GM12878 (cell line): Measurements from ENCODE around the gene RAB3A. TPM values are rescaled to one million over a fixed set of nuclear protein-coding genes. Genes with fewer than 3 reads are reported as not detected.

Experiments used
- ATAC-seq: fragments of 200-7000 bp; cut with Tn5 transposase; 3 replicates; pipeline ENCODE4 v1.9.1; 2020; ENCODE audit warnings: mild to moderate bottlenecking, moderate library complexity
- BruUV-seq: library from RNA; stranded (reverse); fragments of 400-500 nt; replicated peaks from 2 replicates; lab custom pipeline; 2021; lab: Mats Ljungman, UMichigan
- CTCF ChIA-PET: fragments of 300-600 bp; sonication (Branson Sonifier 250); formaldehyde crosslinking; extraction: SDS; loops from one replicate; lab custom pipeline; 2021; ENCODE audit warnings: inconsistent platforms; lab: Yijun Ruan, JAX
- POLR2A ChIA-PET: fragments of 350-600 bp; formaldehyde crosslinking; extraction: SDS; loops from one replicate; lab custom pipeline; 2021; ENCODE audit warnings: inconsistent platforms; lab: Charles Lee
- RAD21 ChIA-PET: fragments of 300-600 bp; sonication (Branson Sonifier 250); formaldehyde crosslinking; loops from one replicate; lab custom pipeline; 2023; ENCODE audit warnings: antibody characterized with exemption; ENCODE audit not compliant: unreplicated experiment; lab: Charles Lee
- SMC1A ChIA-PET: fragments of 300-600 bp; sonication (Branson Sonifier 250); formaldehyde crosslinking; loops from one replicate; lab custom pipeline; 2023; ENCODE audit not compliant: unreplicated experiment, uncharacterized antibody; lab: Charles Lee
- DNase-seq: peaks from one replicate; pipeline ENCODE4 v3.0.0-alpha.2; 2011; ENCODE audit warnings: low read depth, low spot score
- FAIRE-seq: peaks from 3 replicates; lab custom pipeline; 2011; peaks lifted over from hg19 to GRCh38; lab: Jason Lieb, UNC
- H2AFZ ChIP-seq: 2 replicates; pipeline ENCODE4 v1.6.0; 2011; ENCODE audit warnings: low read depth, low read length, control low read depth; ENCODE audit not compliant: control insufficient read depth
- H3K27ac ChIP-seq: 2 replicates; pipeline ENCODE4 v1.5.1; 2011; ENCODE audit warnings: control low read depth; ENCODE audit not compliant: control insufficient read depth, insufficient read depth
- H3K27me3 ChIP-seq, 2 experiments: replicated peaks in 1 of 2; 2 replicates each; pipeline versions ENCODE4 v1.6.0 to v1.6.1; 2011; ENCODE audit warnings: low read length in 1 of 2; ENCODE audit not compliant: control insufficient read depth in 2 of 2, insufficient read depth in 2 of 2
- H3K36me3 ChIP-seq, 2 experiments: 2 replicates each; pipeline ENCODE4 v1.5.1; 2011; ENCODE audit warnings: low read length in 1 of 2; ENCODE audit not compliant: control insufficient read depth in 2 of 2, insufficient read depth in 2 of 2
- H3K4me1 ChIP-seq: 2 replicates; pipeline ENCODE4 v1.6.1; 2011; ENCODE audit warnings: mild to moderate bottlenecking, low read length, moderate library complexity, mixed read lengths; ENCODE audit not compliant: control insufficient read depth, insufficient read depth
- H3K4me2 ChIP-seq: 2 replicates; pipeline ENCODE4 v1.6.0; 2011; ENCODE audit warnings: control low read depth; ENCODE audit not compliant: control insufficient read depth, insufficient read depth
- H3K4me3 ChIP-seq: fragments of 200-600 bp; sonication (generic); 2 replicates; pipeline ENCODE4 v1.5.1; 2016
- H3K79me2 ChIP-seq: 2 replicates; pipeline ENCODE4 v1.6.0; 2011; ENCODE audit warnings: low read length; ENCODE audit not compliant: control insufficient read depth, insufficient read depth
- H3K9ac ChIP-seq: 2 replicates; pipeline ENCODE4 v1.8.0; 2011; ENCODE audit warnings: low read length, control low read depth, mixed read lengths; ENCODE audit not compliant: control insufficient read depth, insufficient read depth
- H3K9me3 ChIP-seq: replicated peaks from 3 replicates; pipeline ENCODE4 v1.5.1; 2011; ENCODE audit warnings: mild to moderate bottlenecking, low read length; ENCODE audit not compliant: control insufficient read depth, insufficient read depth
- H4K20me1 ChIP-seq: 2 replicates; pipeline ENCODE4 v1.6.0; 2011; ENCODE audit not compliant: control insufficient read depth, insufficient read depth
- CREM ChIP-seq: IDR thresholded peaks from 2 replicates; pipeline ENCODE4 v1.6.1; 2014; ENCODE audit warnings: antibody characterized with exemption, low read depth
- DPF2 ChIP-seq: fragments of 450-650 bp; IDR thresholded peaks from 2 replicates; pipeline ENCODE4 v1.6.1; 2017; ENCODE audit warnings: mild to moderate bottlenecking
- EZH2 ChIP-seq: IDR thresholded peaks from 2 replicates; pipeline ENCODE4 v1.6.1; 2012; ENCODE audit warnings: low read depth, mild to moderate bottlenecking, control low read depth, inconsistent platforms, low read length, borderline replicate concordance; ENCODE audit not compliant: control insufficient read depth
- GATAD2B ChIP-seq: fragments of 450-650 bp; conservative IDR thresholded peaks from 2 replicates; pipeline ENCODE4 v1.6.1; 2017; ENCODE audit warnings: low read depth, mild to moderate bottlenecking, moderate library complexity
- MEF2B ChIP-seq: fragments of 450-650 bp; IDR thresholded peaks from 2 replicates; pipeline ENCODE4 v1.6.1; 2018; ENCODE audit warnings: mild to moderate bottlenecking, moderate library complexity; ENCODE audit not compliant: partially characterized antibody, poor library complexity, severe bottlenecking
- POLR2AphosphoS2 ChIP-seq: IDR thresholded peaks from 2 replicates; pipeline ENCODE4 v1.6.1; 2011; ENCODE audit warnings: low read depth, mild to moderate bottlenecking, low read length, improper control_type of control experiment, moderate library complexity
- POLR2AphosphoS5 ChIP-seq: IDR thresholded peaks from 2 replicates; pipeline ENCODE4 v1.6.1; 2011; ENCODE audit warnings: mild to moderate bottlenecking, low read length, inconsistent platforms
- RFX5 ChIP-seq: IDR thresholded peaks from 2 replicates; pipeline ENCODE4 v1.6.1; 2011; ENCODE audit warnings: low read depth, low read length, improper control_type of control experiment
- SMAD1 ChIP-seq: fragments of 450-650 bp; IDR thresholded peaks from 2 replicates; pipeline ENCODE4 v1.6.1; 2018; ENCODE audit warnings: mild to moderate bottlenecking, low read depth; ENCODE audit not compliant: partially characterized antibody
- SMAD5 ChIP-seq: IDR thresholded peaks from 2 replicates; pipeline ENCODE4 v1.6.1; 2016; ENCODE audit warnings: antibody characterized with exemption, low read depth
- TBL1XR1 ChIP-seq: IDR thresholded peaks from 2 replicates; pipeline ENCODE4 v1.6.1; 2012; ENCODE audit warnings: low read depth, low read length, improper control_type of control experiment
- TCF12 ChIP-seq: IDR thresholded peaks from 2 replicates; pipeline ENCODE4 v1.6.1; 2011; ENCODE audit warnings: low read depth, mild to moderate bottlenecking, low read length
- ZZZ3 ChIP-seq: IDR thresholded peaks from 2 replicates; pipeline ENCODE4 v1.6.1; 2011; ENCODE audit warnings: low read depth; ENCODE audit not compliant: control insufficient read depth, insufficient read length
- WGBS: methylation state at CpG from one replicate; pipeline ENCODE4 v1.1.6; 2016; ENCODE audit warnings: low lambda C conversion rate; ENCODE audit not compliant: insufficient replicate concordance, insufficient coverage; ENCODE audit errors: missing lambda C conversion rate; 5-methylcytosine and 5-hydroxymethylcytosine counted together
- in situ Hi-C: fragments of 300-500 bp; cut with MboI; formaldehyde crosslinking; loops from 9 replicates; pipeline ENCODE4 v1.14.3; 2018; ENCODE audit warnings: mixed read lengths
- intact Hi-C: fragments of 100-400 bp; cut with micrococcal nuclease; formaldehyde crosslinking; loops from one replicate; pipeline ENCODE4 v1.14.2; 2022; ENCODE audit not compliant: unreplicated experiment
- polyA plus RNA-seq, 11 experiments: library from polyadenylated mRNA; depleted of rRNA in 4 of 11; unstranded in 6 of 11; stranded (reverse) in 5 of 11; fragments of >200 nt; fragmentation: Nextera tagmentation in 4 of 11; fragmentation: Illumina TruSeq in 1 of 11; extraction: Ambion mirVana in 4 of 11; extraction: Trizol in 1 of 11; gene quantifications; 1 replicate in 1 of 11; 2 replicates in 10 of 11; pipeline versions ENCODE4 v1.2.1 to v1.2.3, GENCODE V29; 2011 to 2016; ENCODE audit warnings: inconsistent platforms in 2 of 11, missing spikeins in 2 of 11, low read depth in 1 of 11
- total RNA-seq, 4 experiments: library from RNA; depleted of rRNA in 3 of 4; stranded (reverse); fragments of >200 nt in 3 of 4; fragmentation: Illumina TruSeq in 1 of 4; extraction: Trizol in 1 of 4; gene quantifications; 2 replicates each; pipeline versions ENCODE4 v1.2.1 to v1.2.3, GENCODE V29; 2013 to 2021
- TF ChIP-seq, protein P1 (sequence below): fragments of 450-650 bp; IDR thresholded peaks from 2 replicates; pipeline ENCODE4 v1.6.1; 2018; ENCODE audit warnings: mild to moderate bottlenecking, low read depth, moderate library complexity; ENCODE audit not compliant: partially characterized antibody
- TF ChIP-seq, protein P2 (sequence below): IDR thresholded peaks from 2 replicates; pipeline ENCODE4 v1.6.1; 2011; ENCODE audit warnings: low read depth, mild to moderate bottlenecking, low read length, moderate library complexity, borderline replicate concordance; ENCODE audit errors: extremely low read depth
- TF ChIP-seq, protein P3 (sequence below): fragments of 450-650 bp; IDR thresholded peaks from 2 replicates; pipeline ENCODE4 v1.6.1; 2017; ENCODE audit warnings: mild to moderate bottlenecking, moderate library complexity

RAB3A gene
- total and polyA plus RNA-seq, 10 of the 15 experiments (the other 5 are each of a cell fraction or from before 2014, with no cell fraction given): 0.07 to 3.5 (median 1.2) TPM; not detected in 1

DNA sequence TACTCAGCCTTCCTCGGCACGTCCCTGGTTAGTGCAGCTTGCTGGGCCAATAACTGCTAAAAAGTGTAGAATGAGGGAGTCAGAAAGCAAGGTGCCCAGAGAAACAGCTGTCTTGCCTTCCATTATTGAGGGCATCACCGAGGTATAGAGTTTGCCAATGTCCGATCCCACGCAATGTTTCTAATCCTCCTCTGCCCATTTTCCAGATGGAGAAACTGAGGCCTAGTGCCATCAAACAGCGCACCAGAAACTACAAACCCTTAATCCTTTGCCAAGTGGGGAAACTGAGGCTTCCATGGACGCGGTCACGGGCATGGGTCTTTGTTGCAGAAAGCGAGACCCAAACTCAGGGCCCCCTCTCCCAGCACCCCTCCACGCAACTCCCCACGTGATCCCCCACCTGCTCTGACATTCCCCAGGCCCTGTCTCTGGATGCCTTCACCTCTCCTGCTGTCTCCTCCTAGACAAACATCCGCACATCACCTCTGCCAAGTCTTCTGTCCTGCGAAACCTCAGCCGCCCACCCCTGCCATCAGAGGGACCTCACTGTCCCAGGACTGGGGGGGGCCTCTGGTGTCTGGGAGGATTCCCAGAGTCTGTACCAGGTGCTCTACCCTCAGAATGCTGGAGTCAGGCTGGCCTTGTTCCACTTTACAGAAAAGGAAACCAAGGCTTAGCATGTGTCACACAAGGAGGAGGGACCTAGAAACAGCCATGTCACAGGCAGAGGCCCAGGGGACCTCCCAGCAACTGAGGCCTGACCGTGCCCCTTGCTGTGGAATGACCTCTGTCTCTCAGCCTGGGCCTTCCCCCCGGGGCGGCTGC is 23.3 kb upstream of the RAB3A start:
- Histone ChIP-seq H3K27ac (no peak overlapping the region), H3K79me2 (no peaks in the 10 kb centered on the region), H3K4me2 (no peak overlapping the region; the same call in 1 of the 2 replicates), H2AFZ (no peak overlapping the region), H3K4me1 (peaks cover 19% of the 10 kb centered on the region), H3K27me3 (peaks cover 0 to 3% of the 10 kb centered on the region in 2 experiments; a peak in 2 of 4 replicates), H3K4me3 (no peak overlapping the region), H3K9ac (no peak overlapping the region), H4K20me1 (no peaks in the 10 kb centered on the region), H3K9me3 (no peaks in the 10 kb centered on the region; the same call in 2 of the 3 replicates), H3K36me3 (no peaks in the 10 kb centered on the region)
- RAD21 ChIA-PET: no interaction called here
- in situ Hi-C loops (no loop called here), intact Hi-C loops (no loop called here)
- WGBS: 61% methylated on average over 16 of the region's 18 CpGs
- SMC1A ChIA-PET: no interaction called here
- POLR2A ChIA-PET: interaction anchor here (0.7 to 1.4 kb wide), 2 partner anchors 22 to 44 kb away, joined by 5 to 8 read pairs; no protein-coding TSS in a partner anchor
- no TSS peak for BruUV-seq
- CTCF ChIA-PET: no interaction called here
- ATAC-seq (peak; percentile 26), FAIRE-seq (no peak), DNase-seq (no peak)
- no peak for TF ChIP-seq TCF12
- TF ChIP-seq DPF2: no peak
- TF ChIP-seq RFX5: no peak
- TF ChIP-seq MEF2B: no peak
- TF ChIP-seq, protein P1, sequence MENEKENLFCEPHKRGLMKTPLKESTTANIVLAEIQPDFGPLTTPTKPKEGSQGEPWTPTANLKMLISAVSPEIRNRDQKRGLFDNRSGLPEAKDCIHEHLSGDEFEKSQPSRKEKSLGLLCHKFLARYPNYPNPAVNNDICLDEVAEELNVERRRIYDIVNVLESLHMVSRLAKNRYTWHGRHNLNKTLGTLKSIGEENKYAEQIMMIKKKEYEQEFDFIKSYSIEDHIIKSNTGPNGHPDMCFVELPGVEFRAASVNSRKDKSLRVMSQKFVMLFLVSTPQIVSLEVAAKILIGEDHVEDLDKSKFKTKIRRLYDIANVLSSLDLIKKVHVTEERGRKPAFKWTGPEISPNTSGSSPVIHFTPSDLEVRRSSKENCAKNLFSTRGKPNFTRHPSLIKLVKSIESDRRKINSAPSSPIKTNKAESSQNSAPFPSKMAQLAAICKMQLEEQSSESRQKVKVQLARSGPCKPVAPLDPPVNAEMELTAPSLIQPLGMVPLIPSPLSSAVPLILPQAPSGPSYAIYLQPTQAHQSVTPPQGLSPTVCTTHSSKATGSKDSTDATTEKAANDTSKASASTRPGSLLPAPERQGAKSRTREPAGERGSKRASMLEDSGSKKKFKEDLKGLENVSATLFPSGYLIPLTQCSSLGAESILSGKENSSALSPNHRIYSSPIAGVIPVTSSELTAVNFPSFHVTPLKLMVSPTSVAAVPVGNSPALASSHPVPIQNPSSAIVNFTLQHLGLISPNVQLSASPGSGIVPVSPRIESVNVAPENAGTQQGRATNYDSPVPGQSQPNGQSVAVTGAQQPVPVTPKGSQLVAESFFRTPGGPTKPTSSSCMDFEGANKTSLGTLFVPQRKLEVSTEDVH: no peak
- TF ChIP-seq GATAD2B: no peak
- no peak for TF ChIP-seq ZZZ3
- no peak for TF ChIP-seq SMAD1
- TF ChIP-seq CREM: no peak
- TF ChIP-seq, protein P2, sequence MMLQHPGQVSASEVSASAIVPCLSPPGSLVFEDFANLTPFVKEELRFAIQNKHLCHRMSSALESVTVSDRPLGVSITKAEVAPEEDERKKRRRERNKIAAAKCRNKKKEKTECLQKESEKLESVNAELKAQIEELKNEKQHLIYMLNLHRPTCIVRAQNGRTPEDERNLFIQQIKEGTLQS: no peak
- TF ChIP-seq TBL1XR1: no peak
- no peak for TF ChIP-seq POLR2AphosphoS5
- TF ChIP-seq SMAD5: no peak
- no peak for TF ChIP-seq POLR2AphosphoS2
- no peak for TF ChIP-seq EZH2
- TF ChIP-seq, protein P3, sequence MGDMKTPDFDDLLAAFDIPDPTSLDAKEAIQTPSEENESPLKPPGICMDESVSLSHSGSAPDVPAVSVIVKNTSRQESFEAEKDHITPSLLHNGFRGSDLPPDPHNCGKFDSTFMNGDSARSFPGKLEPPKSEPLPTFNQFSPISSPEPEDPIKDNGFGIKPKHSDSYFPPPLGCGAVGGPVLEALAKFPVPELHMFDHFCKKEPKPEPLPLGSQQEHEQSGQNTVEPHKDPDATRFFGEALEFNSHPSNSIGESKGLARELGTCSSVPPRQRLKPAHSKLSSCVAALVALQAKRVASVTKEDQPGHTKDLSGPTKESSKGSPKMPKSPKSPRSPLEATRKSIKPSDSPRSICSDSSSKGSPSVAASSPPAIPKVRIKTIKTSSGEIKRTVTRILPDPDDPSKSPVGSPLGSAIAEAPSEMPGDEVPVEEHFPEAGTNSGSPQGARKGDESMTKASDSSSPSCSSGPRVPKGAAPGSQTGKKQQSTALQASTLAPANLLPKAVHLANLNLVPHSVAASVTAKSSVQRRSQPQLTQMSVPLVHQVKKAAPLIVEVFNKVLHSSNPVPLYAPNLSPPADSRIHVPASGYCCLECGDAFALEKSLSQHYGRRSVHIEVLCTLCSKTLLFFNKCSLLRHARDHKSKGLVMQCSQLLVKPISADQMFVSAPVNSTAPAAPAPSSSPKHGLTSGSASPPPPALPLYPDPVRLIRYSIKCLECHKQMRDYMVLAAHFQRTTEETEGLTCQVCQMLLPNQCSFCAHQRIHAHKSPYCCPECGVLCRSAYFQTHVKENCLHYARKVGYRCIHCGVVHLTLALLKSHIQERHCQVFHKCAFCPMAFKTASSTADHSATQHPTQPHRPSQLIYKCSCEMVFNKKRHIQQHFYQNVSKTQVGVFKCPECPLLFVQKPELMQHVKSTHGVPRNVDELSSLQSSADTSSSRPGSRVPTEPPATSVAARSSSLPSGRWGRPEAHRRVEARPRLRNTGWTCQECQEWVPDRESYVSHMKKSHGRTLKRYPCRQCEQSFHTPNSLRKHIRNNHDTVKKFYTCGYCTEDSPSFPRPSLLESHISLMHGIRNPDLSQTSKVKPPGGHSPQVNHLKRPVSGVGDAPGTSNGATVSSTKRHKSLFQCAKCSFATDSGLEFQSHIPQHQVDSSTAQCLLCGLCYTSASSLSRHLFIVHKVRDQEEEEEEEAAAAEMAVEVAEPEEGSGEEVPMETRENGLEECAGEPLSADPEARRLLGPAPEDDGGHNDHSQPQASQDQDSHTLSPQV: no peak
